ENCODE results near the gene CABP2. TPM values are rescaled to one million over a fixed set of nuclear protein-coding genes. Genes with fewer than 3 reads are reported as not detected.
"Not testable (repeated sequence)": the region's sequence is repeated elsewhere in the genome, so short reads cannot be mapped to it uniquely, and the experiment has no call there.

Gene CABP2
- polyA plus RNA-seq, 10 donors = not detected

GRCh38 chr11:67477344-67478050 is 45.7 kb downstream of the CABP2 start:
- not testable (repeated sequence) for DNase-seq

GRCh38 chr11:67476692-67477091 is 46.6 kb downstream of the CABP2 start:
- DNase-seq = not testable (repeated sequence)

GRCh38 chr11:67472882-67473281 is 50.4 kb downstream of the CABP2 start:
- no peak for DNase-seq

GRCh38 chr11:67470337-67471002 is 52.8 kb downstream of the CABP2 start:
- no peak for DNase-seq

GRCh38 chr11:67469508-67469811 is 53.8 kb downstream of the CABP2 start:
- DNase-seq = no peak

Other genes with a start within 250 kb of the CABP2 start
- gene ANKRD13D, start 234.1 kb downstream of the CABP2 start, polyA plus RNA-seq (ENCODE audit: insufficient read length in 10 of 10) = 10 to 100 TPM; 17.3 to 37.9 (median 25.9) TPM
- gene SSH3, start 219.9 kb downstream of the CABP2 start, polyA plus RNA-seq (ENCODE audit: insufficient read length in 10 of 10) = 10 to 100 TPM; 11.6 to 19.0 (median 14.6) TPM
- gene POLD4, start 169.9 kb downstream of the CABP2 start, polyA plus RNA-seq (ENCODE audit: insufficient read length in 10 of 10) = 10 to 100 TPM; 19.2 to 33.1 (median 25.3) TPM
- gene CLCF1, start 149.8 kb downstream of the CABP2 start, polyA plus RNA-seq (ENCODE audit: insufficient read length in 10 of 10) = 1 to 10 TPM; 1.7 to 3.8 (median 2.4) TPM
- gene RAD9A, start 131.5 kb downstream of the CABP2 start, polyA plus RNA-seq (ENCODE audit: insufficient read length in 10 of 10) = 10 to 100 TPM in 3 of 10 donors, 1 to 10 TPM in 7; 7.7 to 13.4 (median 8.5) TPM
- 100 to 1,000 TPM in 8 of 10 donors, 10 to 100 TPM in 2; 95.8 to 132 (median 119) TPM for gene PPP1CA, start 121.6 kb downstream of the CABP2 start, polyA plus RNA-seq (ENCODE audit: insufficient read length in 10 of 10)
- 10 to 100 TPM in 1 of 10 donors, 1 to 10 TPM in 9; 1.8 to 10.4 (median 4.6) TPM for gene TBC1D10C, start 119.4 kb downstream of the CABP2 start, polyA plus RNA-seq (ENCODE audit: insufficient read length in 10 of 10)
- gene CARNS1, start 107.8 kb downstream of the CABP2 start, polyA plus RNA-seq (ENCODE audit: insufficient read length in 10 of 10) = 10 to 100 TPM; 24.1 to 62.8 (median 48.3) TPM
- gene RPS6KB2, start 95.0 kb downstream of the CABP2 start, polyA plus RNA-seq (ENCODE audit: insufficient read length in 10 of 10) = 10 to 100 TPM; 23.0 to 43.8 (median 34.0) TPM
- 1 to 10 TPM in 6 of 10 donors, under 1 TPM in 3, not detected in 1; 0.53 to 9.5 (median 1.2) TPM for gene PTPRCAP, start 85.8 kb downstream of the CABP2 start, polyA plus RNA-seq (ENCODE audit: insufficient read length in 10 of 10)
- 10 to 100 TPM; 22.3 to 42.2 (median 29.3) TPM for gene CORO1B, start 80.0 kb downstream of the CABP2 start, polyA plus RNA-seq (ENCODE audit: insufficient read length in 10 of 10)
- gene GPR152, start 70.7 kb downstream of the CABP2 start, polyA plus RNA-seq (ENCODE audit: insufficient read length in 10 of 10) = not detected
- 1 to 10 TPM in 4 of 10 donors, under 1 TPM in 6; 0.26 to 1.8 (median 0.94) TPM for gene CABP4, start 68.1 kb downstream of the CABP2 start, polyA plus RNA-seq (ENCODE audit: insufficient read length in 10 of 10)
- gene TMEM134, start 54.2 kb downstream of the CABP2 start, polyA plus RNA-seq (ENCODE audit: insufficient read length in 10 of 10) = 10 to 100 TPM; 38.7 to 57.6 (median 46.3) TPM
- gene AIP, start 40.4 kb downstream of the CABP2 start, polyA plus RNA-seq (ENCODE audit: insufficient read length in 10 of 10) = 10 to 100 TPM; 34.9 to 55.8 (median 43.7) TPM
- gene PITPNM1, start 18.1 kb downstream of the CABP2 start, polyA plus RNA-seq (ENCODE audit: insufficient read length in 10 of 10) = 1 to 10 TPM; 6.0 to 9.9 (median 8.3) TPM
- gene CDK2AP2, start 15.3 kb downstream of the CABP2 start, polyA plus RNA-seq (ENCODE audit: insufficient read length in 10 of 10) = 10 to 100 TPM; 14.2 to 21.3 (median 17.1) TPM
- gene GSTP1, start 60.4 kb upstream of the CABP2 start, polyA plus RNA-seq (ENCODE audit: insufficient read length in 10 of 10) = 100 to 1,000 TPM; 207 to 370 (median 253) TPM
- gene NDUFV1, start 83.5 kb upstream of the CABP2 start, polyA plus RNA-seq (ENCODE audit: insufficient read length in 10 of 10) = 100 to 1,000 TPM; 115 to 158 (median 134) TPM
- gene NUDT8, start 106.5 kb upstream of the CABP2 start, polyA plus RNA-seq (ENCODE audit: insufficient read length in 10 of 10) = 1 to 10 TPM; 2.3 to 5.5 (median 3.6) TPM
- gene TBX10, start 116.3 kb upstream of the CABP2 start, polyA plus RNA-seq (ENCODE audit: insufficient read length in 10 of 10) = not detected
- gene ACY3, start 127.3 kb upstream of the CABP2 start, polyA plus RNA-seq (ENCODE audit: insufficient read length in 10 of 10) = under 1 TPM in 8 of 10 donors, not detected in 2; 0.13 to 0.53 (median 0.37) TPM
- gene ALDH3B2, start 151.2 kb upstream of the CABP2 start, polyA plus RNA-seq (ENCODE audit: insufficient read length in 10 of 10) = 10 to 100 TPM in 1 of 10 donors, 1 to 10 TPM in 1, under 1 TPM in 3, not detected in 5; 0.09 to 11.5 (median 0.39) TPM